GM19397 (cell line): Measurements from ENCODE around the gene PITX3.
A peak's percentile ranks its signal among the peaks of the same experiment; 100 is the strongest.

Experiments
- ATAC-seq: cut with Tn5 transposase; IDR thresholded peaks from one replicate; pipeline ENCODE4 v1.9.1; 2021; ENCODE audit warnings: mild to moderate bottlenecking, moderate library complexity; ENCODE audit not compliant: unreplicated experiment

Gene PITX3

DNA sequence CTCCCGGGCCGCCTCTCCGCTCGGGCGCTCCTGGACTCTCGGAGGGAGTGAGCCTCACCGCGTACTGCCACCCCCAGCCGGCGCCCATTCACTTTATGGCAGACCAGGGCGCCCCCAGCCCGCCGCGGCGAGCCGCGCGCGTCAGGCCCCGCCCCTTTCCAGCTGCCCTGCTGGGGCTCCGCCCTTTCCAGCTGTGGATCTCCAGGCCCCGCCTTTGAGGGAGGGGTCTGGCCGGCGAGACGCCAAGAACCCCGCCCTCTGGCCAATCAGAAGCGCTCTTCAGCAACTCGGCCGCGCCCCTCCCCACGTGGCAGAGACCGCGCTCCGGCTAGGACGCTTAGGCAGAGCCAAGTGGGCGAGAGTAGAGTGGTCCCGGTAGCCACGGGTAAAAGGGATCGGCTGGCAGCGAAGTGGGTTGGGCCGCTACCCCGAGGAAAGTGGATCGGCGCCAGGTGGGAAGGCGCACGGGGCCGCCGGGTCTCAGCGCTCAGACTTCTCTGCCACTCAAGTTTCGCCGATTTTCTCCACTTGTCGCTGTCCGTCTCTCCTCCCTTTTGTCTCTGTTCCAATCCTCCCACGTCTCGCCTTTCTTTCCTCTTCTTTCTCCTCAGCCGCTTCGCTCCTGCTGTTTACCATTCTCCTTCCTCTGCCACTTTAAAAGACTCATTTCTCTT, at the start of gene PITX3:
TSS of gene PITX3 (minus strand) at position 69 of the 674 bp plus-strand sequence. CDS start 9,432 bp downstream, outside the sequence.
- peak; percentile 39 for ATAC-seq

DNA sequence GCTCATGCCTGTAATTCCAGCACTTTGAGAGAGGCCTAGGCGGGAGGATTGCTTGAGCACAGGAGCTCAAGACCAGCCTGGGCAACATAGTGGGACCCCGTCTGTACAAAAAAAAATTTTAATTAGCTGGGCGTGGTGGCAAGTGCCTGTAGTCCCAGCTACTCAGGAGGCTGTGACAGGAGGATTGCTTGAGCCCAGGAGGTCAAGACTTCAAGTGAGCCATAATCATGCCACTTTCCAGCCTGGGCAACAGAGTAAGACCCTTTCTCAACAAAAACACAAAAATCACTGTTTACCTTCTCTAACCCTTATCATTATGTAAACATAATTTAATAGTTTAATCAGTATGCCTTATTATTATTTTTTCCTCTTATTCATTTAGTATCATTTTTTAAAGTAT, 48.5 kb upstream of the PITX3 start:
- ATAC-seq, result no peak

DNA sequence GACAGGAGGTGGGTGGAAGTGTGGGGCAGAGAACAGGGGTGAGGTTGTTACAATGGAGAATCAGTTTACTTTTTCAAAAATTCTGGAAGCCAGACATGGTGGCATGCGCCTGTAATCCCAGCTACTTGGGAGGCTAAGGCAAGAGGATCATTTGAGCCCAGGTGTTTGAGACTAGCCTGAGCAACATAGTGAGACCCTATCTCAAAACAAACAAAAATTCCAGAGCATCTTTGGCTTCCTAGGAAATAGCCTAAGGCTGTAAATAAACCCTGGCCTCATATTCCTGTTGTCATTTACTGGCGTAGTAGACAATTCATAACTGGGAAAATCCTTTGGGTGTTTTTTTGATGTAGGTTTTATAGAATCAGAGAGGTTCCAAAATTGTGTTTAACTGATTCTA, 48.0 kb upstream of the PITX3 start:
- no peak for ATAC-seq

DNA sequence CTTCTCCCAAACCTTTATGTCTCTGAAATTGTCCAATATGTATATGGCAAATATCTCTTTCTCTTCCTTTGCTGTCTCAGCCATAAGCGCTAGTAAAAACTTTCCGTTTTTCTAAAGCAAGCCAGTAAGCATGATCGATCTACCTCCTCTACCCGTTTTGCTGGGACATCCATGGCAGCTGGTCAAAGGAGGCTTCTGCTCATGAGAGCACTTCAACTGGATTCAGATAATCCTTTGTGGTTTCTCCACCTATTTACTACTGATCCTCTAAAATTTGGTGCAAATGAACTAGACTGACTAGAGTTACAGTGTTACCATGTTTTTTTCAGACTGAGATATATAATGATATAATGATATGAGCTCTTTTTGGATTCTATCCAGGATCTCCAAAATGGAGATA, 46.7 kb upstream of the PITX3 start:
- ATAC-seq, result no peak

DNA sequence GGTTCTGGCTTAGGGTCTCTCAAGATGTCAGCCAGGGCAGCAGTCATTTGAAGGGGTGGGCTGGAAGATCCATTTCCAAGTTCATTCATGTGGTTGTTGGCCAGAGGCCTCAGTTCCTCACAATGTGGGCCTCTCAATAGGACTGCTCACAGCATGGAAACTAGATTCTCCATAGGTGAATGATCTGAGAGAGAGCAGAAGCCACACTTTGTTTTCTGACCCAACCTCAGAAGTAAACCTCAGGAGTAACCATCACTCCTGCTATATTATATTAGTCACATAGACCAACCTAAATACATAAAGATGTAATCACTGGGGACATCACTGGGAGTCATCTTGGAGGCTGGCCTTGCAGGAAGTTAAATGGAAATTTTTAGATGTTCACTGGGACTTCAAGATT, 46.2 kb upstream of the PITX3 start:
- no peak for ATAC-seq

DNA sequence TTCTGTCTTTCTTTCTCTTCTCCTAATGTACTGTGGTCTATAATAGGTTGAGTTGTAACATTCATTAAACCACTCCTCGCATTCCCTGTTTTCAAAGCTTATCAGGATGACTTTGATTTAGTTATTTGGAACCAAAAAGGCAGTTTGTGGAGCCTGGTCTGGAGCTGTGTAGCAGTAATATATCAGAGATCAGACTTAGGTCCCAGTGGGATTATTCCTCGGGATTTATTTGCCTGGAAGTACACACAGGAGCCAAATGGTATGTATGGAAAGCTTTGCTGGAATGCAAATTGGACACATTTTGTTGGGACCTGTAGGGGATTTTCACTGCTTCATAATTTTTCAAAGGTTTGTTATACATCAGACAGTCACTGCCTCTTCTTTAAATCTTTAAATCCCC, 44.9 kb upstream of the PITX3 start:
- ATAC-seq, result no peak

DNA sequence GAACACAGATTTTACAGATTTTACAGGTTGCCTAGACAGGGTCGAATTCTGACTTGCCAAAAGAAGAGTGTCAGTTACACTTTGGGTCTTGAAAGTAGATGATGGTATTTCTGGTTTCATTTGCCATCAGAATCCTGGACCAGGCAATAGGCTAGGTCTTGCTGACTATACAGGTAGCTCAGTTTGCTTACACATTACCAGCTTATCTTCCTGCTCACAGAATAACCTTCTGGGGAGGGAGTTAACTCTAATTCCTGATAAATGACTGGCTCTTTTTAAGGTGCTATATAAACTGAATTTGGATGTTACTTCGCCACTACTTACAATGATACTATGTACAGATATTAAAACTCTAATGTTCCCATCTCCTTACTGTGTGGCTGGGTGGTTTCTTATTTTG, 43.8 kb upstream of the PITX3 start:
- no peak for ATAC-seq

DNA sequence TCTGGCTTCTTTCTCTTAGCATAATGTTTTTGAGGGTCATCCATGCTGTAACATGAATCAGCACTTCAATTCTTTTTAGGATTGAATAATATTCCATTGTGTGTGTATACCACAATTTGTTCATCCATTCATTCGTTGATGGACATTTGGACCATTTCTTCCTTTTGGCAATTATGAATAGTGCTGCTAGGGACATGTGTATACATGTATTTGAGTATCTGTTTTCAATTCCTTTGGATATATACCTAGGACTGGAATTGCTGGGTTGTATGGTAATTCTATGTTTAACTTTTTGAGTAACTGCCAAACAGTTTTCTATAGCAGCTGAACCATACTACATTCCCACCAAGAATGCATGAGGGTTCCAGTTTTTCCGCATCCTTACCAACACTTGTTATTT, 43.2 kb upstream of the PITX3 start:
- no peak for ATAC-seq

DNA sequence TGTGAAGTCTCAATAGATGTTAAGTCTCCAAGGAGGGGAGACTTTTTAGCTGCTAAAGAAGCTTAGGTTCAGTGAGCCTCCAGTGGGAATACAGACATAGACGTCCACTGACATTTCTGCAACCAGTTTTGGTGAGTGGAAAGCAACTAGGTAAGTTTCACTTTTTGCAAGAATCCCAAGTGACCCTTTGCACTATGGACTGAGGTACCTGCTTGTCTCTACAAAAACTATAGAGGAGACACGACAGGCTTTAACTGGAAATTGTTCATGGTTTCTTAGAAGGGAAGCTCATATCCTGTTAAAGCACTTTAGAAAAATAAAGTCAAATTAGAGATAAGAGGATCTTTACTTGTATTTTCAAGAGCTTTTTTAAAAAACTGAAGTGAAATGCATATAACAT, 42.6 kb upstream of the PITX3 start:
- ATAC-seq, result no peak

DNA sequence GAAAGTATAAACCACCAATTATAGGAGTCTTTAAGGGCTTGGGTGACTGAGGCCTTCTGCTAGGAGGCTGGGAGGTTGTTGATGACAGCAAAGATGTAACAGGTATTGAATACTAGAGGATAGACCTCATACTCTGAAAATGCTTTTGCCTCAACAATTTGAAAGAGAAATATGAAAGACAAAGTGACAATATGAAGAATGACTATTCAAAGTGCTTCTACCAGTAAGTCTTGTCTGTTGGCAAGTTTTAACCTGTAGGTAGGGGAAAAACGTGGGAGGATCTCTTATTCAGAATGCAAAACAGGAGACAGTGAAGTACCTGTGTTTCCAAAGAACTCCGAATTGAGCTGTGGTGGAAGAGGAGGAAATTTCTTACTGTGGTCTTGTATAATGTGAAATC, 42.2 kb upstream of the PITX3 start:
- ATAC-seq, result no peak

DNA sequence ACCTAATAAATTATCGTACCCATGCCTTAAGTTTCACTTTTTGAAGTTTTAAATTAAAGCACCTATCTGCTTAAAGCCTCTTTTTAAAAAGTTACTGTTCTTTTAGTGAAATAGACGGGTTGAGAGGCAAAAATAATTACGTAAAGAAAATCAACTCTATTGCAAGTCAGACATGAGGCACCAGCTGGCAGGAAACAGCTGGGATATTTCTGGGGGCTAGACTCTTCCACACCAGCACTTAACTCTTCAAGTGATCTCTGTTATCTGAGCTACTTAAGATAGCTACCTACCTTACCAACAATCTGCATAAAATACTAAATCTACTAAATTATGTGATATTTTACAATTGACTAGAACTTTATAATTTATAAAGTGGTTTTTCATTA, 39.8 kb upstream of the PITX3 start:
- no peak for ATAC-seq

DNA sequence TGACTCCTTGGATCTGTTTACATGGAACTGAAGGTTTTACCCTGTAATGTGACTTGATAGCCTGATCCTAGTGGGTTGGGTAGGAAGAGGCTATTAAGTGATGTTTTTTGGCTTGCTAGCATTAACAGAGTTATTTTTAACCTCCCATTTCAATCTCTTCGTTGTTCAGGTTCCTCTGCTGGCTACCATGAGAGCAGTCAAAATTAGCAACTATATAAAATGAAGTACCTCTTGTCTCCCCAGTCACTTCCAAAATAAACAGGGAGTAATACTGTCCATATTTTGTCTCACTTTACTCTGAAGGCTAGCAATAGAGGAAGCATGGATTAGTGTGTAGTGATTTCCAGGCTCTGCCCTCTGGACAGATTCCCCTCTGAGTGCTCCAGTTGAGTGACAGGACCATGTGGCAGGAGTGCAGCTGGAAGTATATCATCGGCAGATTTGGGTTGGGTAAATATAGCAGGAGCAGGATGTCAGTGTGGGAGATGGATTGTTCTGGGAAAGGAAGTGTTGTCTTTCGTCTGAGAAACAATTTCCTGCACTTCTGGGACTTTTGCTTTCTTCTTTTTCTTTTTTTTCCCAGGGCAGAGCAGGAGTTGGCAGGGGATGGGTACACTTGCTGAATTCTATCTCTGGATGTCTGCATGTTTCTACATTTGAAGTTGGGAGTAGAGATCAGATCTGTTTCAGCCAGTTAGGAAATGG, 39.2 kb upstream of the PITX3 start:
- no peak for ATAC-seq

DNA sequence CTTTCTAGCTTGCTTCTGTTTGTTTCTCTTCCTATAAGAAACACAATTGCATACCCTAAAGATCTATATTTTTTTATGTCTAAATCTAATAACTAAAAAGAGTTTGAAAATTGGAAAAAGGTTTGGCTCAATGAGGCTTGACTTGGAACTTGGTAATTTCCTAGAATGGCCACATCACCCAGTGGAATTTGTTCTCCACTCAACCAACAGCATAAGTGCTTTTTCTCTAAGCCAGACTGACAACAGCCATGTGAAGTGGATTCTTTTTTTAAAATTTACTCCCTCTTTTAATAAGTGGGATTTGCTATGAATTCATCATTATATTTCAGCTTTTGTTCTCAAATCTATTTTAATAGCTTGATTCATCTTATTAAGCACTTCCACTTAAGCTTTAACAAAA, 37.8 kb upstream of the PITX3 start:
- ATAC-seq, result no peak

DNA sequence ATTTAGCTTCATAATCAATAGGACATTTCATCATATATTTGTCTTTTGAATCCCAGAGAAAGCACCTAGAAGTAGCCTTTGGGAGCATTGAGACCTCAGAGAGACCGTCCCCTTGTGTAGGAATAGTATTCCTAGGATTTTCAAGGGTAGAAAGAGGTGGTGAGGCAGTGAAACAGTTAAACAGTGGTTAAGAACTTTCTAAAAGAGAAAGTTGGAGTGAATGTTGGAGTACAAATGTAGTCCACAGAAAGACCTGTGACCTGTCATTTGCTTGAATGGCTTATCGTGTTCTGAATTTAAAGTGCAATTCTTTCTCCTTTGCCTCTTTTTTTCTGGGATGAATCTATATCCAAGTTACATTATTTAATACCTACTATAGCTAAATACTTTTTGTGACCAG, 34.0 kb upstream of the PITX3 start:
- no peak for ATAC-seq

DNA sequence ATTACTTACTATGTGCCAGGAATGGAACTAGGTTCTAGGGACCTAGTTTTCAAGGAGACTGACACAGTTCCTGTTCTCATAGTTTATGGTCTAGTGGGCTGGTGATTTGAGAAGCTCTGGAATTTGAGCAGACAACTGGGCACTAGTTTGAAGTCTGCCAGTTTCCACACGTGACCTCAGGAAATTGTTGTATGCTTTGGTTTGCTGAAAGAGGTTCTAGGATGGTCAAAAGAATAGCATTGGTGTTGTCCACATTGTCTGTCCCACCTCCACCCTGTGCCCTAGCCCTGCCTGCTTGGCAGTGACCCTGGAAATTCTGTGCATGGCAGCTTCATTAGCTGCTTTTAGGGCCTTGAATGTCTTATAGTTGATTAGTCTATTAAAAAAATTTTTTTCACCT, 32.8 kb upstream of the PITX3 start:
- no peak for ATAC-seq

DNA sequence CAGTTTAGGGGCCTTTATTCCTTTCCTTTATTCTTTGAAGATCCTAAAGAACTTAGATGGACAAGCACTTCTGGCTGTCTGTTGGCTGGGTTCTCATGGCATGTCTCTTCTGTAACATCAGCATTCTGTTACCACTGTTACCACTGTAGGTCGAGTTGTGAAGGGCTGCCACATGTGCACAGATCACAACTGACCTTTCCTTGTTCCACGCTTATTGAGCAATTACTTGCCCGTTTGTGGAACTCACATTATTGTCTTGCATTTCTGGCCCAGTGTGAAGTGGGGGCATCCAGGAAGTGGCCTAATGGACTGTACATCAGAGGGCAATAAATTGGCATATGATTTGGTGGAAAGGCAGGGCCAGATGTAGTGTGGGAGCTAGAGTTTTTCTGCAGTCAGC, 27.7 kb upstream of the PITX3 start:
- ATAC-seq, result no peak

DNA sequence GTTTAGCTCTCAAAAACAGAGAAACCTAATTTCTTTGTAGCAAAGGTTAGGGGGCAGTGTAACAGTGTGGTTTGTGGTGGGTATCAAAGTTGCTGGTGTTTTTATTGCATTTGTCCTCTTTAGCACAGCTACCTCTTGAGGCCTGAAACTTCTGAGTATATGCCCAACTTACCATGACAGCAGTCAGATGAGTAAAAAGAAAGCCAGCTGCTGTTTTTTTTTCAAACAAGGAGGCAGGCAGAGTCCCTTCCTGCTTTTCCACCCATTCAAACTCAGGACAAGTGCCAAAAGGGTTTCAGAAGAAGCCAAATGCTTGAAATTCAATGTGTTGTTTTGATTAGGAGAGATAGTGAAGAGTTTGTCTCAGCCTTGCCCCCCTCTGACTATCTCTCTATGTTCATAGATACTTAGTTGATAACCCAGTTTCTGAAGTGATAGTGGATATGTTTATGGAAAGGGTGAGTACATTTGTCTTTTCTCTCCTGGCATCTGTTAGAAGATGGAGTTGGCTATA, 27.1 kb upstream of the PITX3 start:
- ATAC-seq, result no peak

DNA sequence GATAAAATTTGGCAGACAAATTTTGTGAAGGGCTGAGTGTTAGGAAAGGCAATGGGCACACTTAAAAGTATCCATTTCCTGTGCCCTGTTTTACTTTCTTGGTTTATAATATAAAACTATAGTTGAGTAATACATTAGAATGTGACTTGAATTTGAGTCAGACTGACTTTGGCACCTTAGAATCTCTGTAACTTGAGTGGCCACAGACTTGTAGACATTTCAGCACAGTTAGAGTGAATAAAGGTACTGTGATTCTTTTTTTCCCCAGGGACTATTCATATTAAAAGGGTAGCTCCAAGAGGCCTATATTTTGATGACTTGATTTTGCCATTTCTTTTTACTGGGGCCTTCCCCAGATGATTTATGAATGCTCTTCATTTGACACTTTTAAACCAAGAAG, 26.4 kb upstream of the PITX3 start:
- no peak for ATAC-seq

DNA sequence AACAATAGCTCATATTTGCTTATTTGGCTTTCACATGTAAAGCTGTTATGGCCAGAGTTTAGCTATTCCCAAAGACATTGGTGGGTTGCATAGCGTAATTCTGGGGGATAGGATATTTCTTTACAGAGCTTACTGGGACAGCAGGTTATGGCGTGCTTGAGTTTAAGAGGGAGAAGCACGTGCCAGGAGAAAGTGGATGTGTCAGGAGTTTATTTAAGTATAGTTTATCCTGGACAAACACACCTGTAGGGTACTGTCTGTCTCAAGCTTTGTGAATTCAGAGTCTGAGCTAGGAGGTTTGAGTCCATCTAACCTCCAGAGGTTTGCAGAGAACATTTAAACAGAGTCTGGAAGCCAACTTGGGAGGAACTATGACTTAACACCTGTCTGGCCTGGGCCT, 25.4 kb upstream of the PITX3 start:
- ATAC-seq, result no peak

DNA sequence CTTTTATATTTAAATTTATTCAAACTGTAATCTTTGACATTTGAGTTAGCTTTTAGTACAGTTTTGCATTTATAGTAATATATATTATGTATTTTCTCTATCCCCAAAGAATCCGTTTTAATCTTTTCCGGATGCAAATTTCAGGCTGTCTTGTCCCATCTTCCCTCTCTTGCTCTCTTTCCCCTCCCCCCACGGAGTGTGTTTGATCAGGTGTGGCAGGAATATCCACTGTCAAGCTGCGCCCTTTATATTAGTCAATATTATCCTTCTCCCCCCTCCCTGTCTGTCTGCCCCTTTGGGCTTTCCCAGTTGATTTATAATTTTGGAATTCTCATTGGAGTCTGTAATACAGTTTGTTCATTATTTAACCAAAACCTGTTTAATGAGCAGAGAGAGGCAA, 23.1 kb upstream of the PITX3 start:
- no peak for ATAC-seq

DNA sequence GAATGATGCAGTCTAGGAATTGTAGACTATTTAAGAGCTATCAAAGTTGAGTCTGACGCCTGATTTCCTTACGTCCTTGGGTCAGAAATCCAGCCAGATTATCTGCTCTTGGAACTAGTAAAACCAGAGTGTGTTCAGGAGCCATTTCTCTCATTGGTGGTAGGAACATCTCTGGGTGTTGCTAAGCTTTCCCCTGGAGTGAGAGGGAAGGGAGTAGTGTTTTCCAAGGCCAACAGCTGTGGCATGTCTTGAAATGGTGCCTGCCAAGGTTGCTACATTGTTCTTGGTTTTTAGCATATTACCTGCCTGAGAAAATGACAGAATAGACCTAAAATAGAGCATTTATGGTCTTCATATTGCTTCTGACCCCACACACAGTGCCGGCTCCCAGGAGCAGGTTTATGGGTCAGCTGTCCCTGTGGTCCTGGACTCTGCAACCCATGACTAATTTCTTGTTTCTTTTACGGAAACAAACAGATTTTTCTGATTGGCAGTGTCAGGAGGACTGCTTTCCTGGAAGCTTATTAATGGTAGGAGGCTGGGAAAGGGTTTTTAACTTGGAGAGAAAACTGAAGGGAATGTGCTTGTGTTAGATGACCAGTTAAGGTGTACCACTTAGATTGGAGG, 21.5 kb upstream of the PITX3 start:
- no peak for ATAC-seq

DNA sequence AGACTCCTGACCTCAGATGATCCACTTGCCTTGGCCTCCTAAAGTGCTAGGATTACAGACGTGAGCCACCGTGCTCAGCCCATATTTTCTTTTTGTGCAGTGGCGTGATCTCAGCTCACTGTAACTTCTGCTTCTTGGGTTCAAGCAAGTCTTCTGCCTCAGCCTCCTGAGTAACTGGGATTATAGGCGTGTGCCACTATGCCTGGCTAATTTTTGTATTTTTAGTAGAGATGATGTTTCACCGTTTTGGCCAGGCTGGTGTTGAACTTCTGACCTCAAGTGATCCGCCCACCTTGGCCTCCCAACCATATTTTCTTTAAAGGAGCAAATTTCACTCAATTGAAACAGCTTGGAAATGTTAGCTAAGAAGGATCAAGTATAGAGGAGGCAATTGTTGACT, 20.5 kb upstream of the PITX3 start:
- ATAC-seq, result no peak
